H9 (cell line): ENCODE data around the gene ZNF526. TPM values are rescaled to one million over a fixed set of nuclear protein-coding genes. Genes with fewer than 3 reads are reported as not detected.

ENCODE experiments used
- DNase-seq: peaks from one replicate; pipeline ENCODE4 v3.0.0-alpha.2; 2017
- H2AFZ ChIP-seq: one replicate; pipeline ENCODE4 v1.6.1; 2013; ENCODE audit warnings: mild to moderate bottlenecking, low read length, control low read depth, moderate library complexity
- H2AK5ac ChIP-seq: 2 replicates; pipeline ENCODE4 v1.6.1; 2013; ENCODE audit warnings: low read length, control low read depth, mixed read lengths; ENCODE audit not compliant: insufficient read length
- H2BK120ac ChIP-seq: one replicate; pipeline ENCODE4 v1.6.1; 2013; ENCODE audit warnings: low read depth, mild to moderate bottlenecking, low read length, control low read depth, inconsistent platforms; ENCODE audit not compliant: poor library complexity, severe bottlenecking
- H2BK12ac ChIP-seq: 2 replicates; pipeline ENCODE4 v1.6.1; 2013; ENCODE audit warnings: low read length, control low read depth, mixed read lengths, low read depth; ENCODE audit not compliant: insufficient read length
- H2BK15ac ChIP-seq: 2 replicates; pipeline ENCODE4 v1.6.1; 2013; ENCODE audit warnings: low read depth, low read length, control low read depth
- H2BK20ac ChIP-seq: one replicate; pipeline ENCODE4 v1.6.1; 2013; ENCODE audit warnings: low read depth, mild to moderate bottlenecking, low read length, control low read depth, inconsistent platforms; ENCODE audit not compliant: poor library complexity, severe bottlenecking
- H2BK5ac ChIP-seq: 2 replicates; pipeline ENCODE4 v1.6.1; 2013; ENCODE audit warnings: low read length, control low read depth, mixed read lengths; ENCODE audit not compliant: insufficient read length
- H3K14ac ChIP-seq: 2 replicates; pipeline ENCODE4 v1.6.1; 2013; ENCODE audit warnings: low read length, control low read depth; ENCODE audit not compliant: insufficient read depth
- H3K18ac ChIP-seq: 2 replicates; pipeline ENCODE4 v1.6.1; 2013; ENCODE audit warnings: low read depth, mild to moderate bottlenecking, mixed read lengths, low read length, control low read depth; ENCODE audit not compliant: insufficient read length
- H3K23ac ChIP-seq: 2 replicates; pipeline ENCODE4 v1.6.1; 2013; ENCODE audit warnings: low read length, control low read depth, mixed read lengths, low read depth; ENCODE audit not compliant: insufficient read length
- H3K23me2 ChIP-seq: 2 replicates; pipeline ENCODE4 v1.6.1; 2013; ENCODE audit warnings: low read depth, mild to moderate bottlenecking, mixed read lengths, low read length, control low read depth; ENCODE audit not compliant: insufficient read length, poor library complexity, severe bottlenecking
- H3K27ac ChIP-seq: 2 replicates; pipeline ENCODE4 v1.5.1; 2013; ENCODE audit warnings: low read length, control low read depth, mixed read lengths, low read depth; ENCODE audit not compliant: insufficient read length
- H3K27me3 ChIP-seq: 2 replicates; pipeline ENCODE4 v1.6.1; 2013; ENCODE audit warnings: low read length, control low read depth, inconsistent platforms; ENCODE audit not compliant: insufficient read depth
- H3K4ac ChIP-seq: 2 replicates; pipeline ENCODE4 v1.6.1; 2013; ENCODE audit warnings: low read depth, mild to moderate bottlenecking, control low read depth, inconsistent platforms, low read length, moderate library complexity
- H3K4me1 ChIP-seq: 2 replicates; pipeline ENCODE4 v1.6.1; 2013; ENCODE audit warnings: low read length, control low read depth, inconsistent platforms; ENCODE audit not compliant: insufficient read depth
- H3K4me2 ChIP-seq: 2 replicates; pipeline ENCODE4 v1.6.1; 2013; ENCODE audit warnings: low read length, control low read depth, mixed read lengths; ENCODE audit not compliant: insufficient read length, insufficient read depth
- H3K56ac ChIP-seq: 2 replicates; pipeline ENCODE4 v1.6.1; 2013; ENCODE audit warnings: low read depth, mild to moderate bottlenecking, mixed read lengths, low read length, control low read depth; ENCODE audit not compliant: insufficient read length
- H3K79me1 ChIP-seq: 2 replicates; pipeline ENCODE4 v1.6.1; 2013; ENCODE audit warnings: low read depth, mild to moderate bottlenecking, moderate library complexity, low read length, control low read depth, inconsistent platforms; ENCODE audit not compliant: insufficient read depth, poor library complexity, severe bottlenecking
- H3K79me2 ChIP-seq: 2 replicates; pipeline ENCODE4 v1.6.1; 2013; ENCODE audit warnings: low read length, control low read depth, inconsistent platforms; ENCODE audit not compliant: insufficient read depth
- H3K9ac ChIP-seq: 2 replicates; pipeline ENCODE4 v1.6.1; 2013; ENCODE audit warnings: low read length, control low read depth, mixed read lengths; ENCODE audit not compliant: insufficient read length; ENCODE audit errors: extremely low read depth
- H3K9me3 ChIP-seq: one replicate; pipeline ENCODE4 v1.6.1; 2013; ENCODE audit warnings: low read depth, low read length, inconsistent platforms; ENCODE audit not compliant: control insufficient read depth
- H3T11ph ChIP-seq: one replicate; pipeline ENCODE4 v1.6.1; 2013; ENCODE audit warnings: mild to moderate bottlenecking, low read length, control low read depth, inconsistent platforms
- H4K20me1 ChIP-seq: one replicate; pipeline ENCODE4 v1.6.1; 2013; ENCODE audit not compliant: control insufficient read depth, insufficient read length, insufficient read depth
- H4K5ac ChIP-seq: 2 replicates; pipeline ENCODE4 v1.6.1; 2013; ENCODE audit warnings: low read depth, mild to moderate bottlenecking, mixed read lengths, low read length, control low read depth; ENCODE audit not compliant: insufficient read length
- H4K8ac ChIP-seq: replicated peaks from 2 replicates; pipeline ENCODE4 v1.6.1; 2013; ENCODE audit warnings: low read length, control low read depth, mixed read lengths, low read depth; ENCODE audit not compliant: insufficient read length
- H4K91ac ChIP-seq: 2 replicates; pipeline ENCODE4 v1.6.1; 2013; ENCODE audit warnings: low read depth, mild to moderate bottlenecking, moderate library complexity, mixed read lengths, low read length, control low read depth; ENCODE audit not compliant: insufficient read length
- H3K27ac Mint-ChIP-seq, 3 experiments: 2 replicates in 2 of 3; 3 replicates in 1 of 3; pipeline ENCODE4 v1.8.0; 2020 to 2021; ENCODE audit warnings: mixed read lengths in 3 of 3, mild to moderate bottlenecking in 1 of 3, moderate library complexity in 1 of 3
- H3K27me3 Mint-ChIP-seq: 2 replicates; pipeline ENCODE4 v1.8.0; 2021; ENCODE audit warnings: low read depth, mild to moderate bottlenecking, moderate library complexity, mixed read lengths
- H3K36me3 Mint-ChIP-seq, 3 experiments: 2 replicates in 2 of 3; 3 replicates in 1 of 3; pipeline ENCODE4 v1.8.0; 2020 to 2021; ENCODE audit warnings: low read depth in 3 of 3, mixed read lengths in 3 of 3; ENCODE audit not compliant: insufficient read depth in 1 of 3
- H3K4me1 Mint-ChIP-seq, 2 experiments: 2 replicates each; pipeline ENCODE4 v1.8.0; 2020; ENCODE audit warnings: mixed read lengths in 2 of 2
- H3K4me3 Mint-ChIP-seq, 2 experiments: 2 replicates in 1 of 2; 3 replicates in 1 of 2; pipeline ENCODE4 v1.8.0; 2020 to 2021; ENCODE audit warnings: mild to moderate bottlenecking in 2 of 2, mixed read lengths in 2 of 2, moderate library complexity in 1 of 2
- H3K9me3 Mint-ChIP-seq, 2 experiments: 2 replicates in 1 of 2; 3 replicates in 1 of 2; pipeline ENCODE4 v1.8.0; 2020; ENCODE audit warnings: mild to moderate bottlenecking in 2 of 2, mixed read lengths in 2 of 2, moderate library complexity in 1 of 2
- CTCF ChIP-seq: fragments of 200-600 bp; sonication (generic); conservative IDR thresholded peaks from 3 replicates; pipeline ENCODE4 v1.8.0; 2021; ENCODE audit warnings: antibody characterized with exemption, mild to moderate bottlenecking
- WGBS: extraction: QIAGEN DNeasy Blood & Tissue Kit; methylation state at CpG from one replicate; pipeline ENCODE4 v1.1.7; 2013; ENCODE audit warnings: missing lambda C conversion rate, low lambda C conversion rate, mixed read lengths; ENCODE audit not compliant: insufficient read length; ENCODE audit errors: extremely low coverage; 5-methylcytosine and 5-hydroxymethylcytosine counted together
- total RNA-seq: library from RNA; stranded (reverse); gene quantifications from 2 replicates; pipeline ENCODE4 v1.2.1, GENCODE V29; 2021

ZNF526 gene
- total RNA-seq, 1 experiment from 2014 or later = 20.5 TPM

- Histone ChIP-seq H4K20me1 (no peaks in the 10 kb centered on the region), H3K56ac (no peak overlapping the region), H3K79me2 (no peaks in the 10 kb centered on the region), H3T11ph (no peak overlapping the region), H3K23ac (no peak overlapping the region), H3K18ac (no peak overlapping the region), H2BK120ac (no peak overlapping the region), H3K23me2 (no peaks in the 10 kb centered on the region), H3K27ac (no peak overlapping the region), H3K9ac (no peak overlapping the region), H3K4me1 (no peaks in the 10 kb centered on the region), H4K5ac (no peak overlapping the region), H3K4me2 (no peak overlapping the region), H2AFZ (no peak overlapping the region), H3K79me1 (no peaks in the 10 kb centered on the region), H3K4ac (no peak overlapping the region), H3K14ac (no peak overlapping the region), H3K9me3 (no peaks in the 10 kb centered on the region), H3K27me3 (no peaks in the 10 kb centered on the region), H2BK5ac (no peak overlapping the region), H2BK12ac (no peak overlapping the region), H2BK20ac (no peak overlapping the region), H4K8ac (no peak overlapping the region), H2AK5ac (no peak overlapping the region), H4K91ac (no peak overlapping the region), H2BK15ac (no peak overlapping the region)
- H3K9me3 Mint-ChIP-seq = no peaks in the 10 kb centered on the region
- H3K4me1 Mint-ChIP-seq = peaks cover 0 to 3% of the 10 kb centered on the region in 2 experiments; a peak in 1 of 4 replicates
- no peak overlapping the region for H3K27ac Mint-ChIP-seq
- no peaks in the 10 kb centered on the region; the same call in 1 of the 2 replicates for H3K27me3 Mint-ChIP-seq
- H3K4me3 Mint-ChIP-seq = no peak overlapping the region
- WGBS = no CpG with 5 or more reads among the region's 5 CpGs
- no peak for DNase-seq
- TF ChIP-seq CTCF = no peak
- H3K36me3 Mint-ChIP-seq = peaks cover 42 to 76% (median 76%) of the 10 kb centered on the region in 3 experiments
Observed at GRCh38 chr19:42235181-42235580, 15.1 kb downstream of the ZNF526 start.
